Measurements from ENCODE around the gene PDE6C.
"Not testable (repeated sequence)": the region's sequence is repeated elsewhere in the genome, so short reads cannot be mapped to it uniquely, and the experiment has no call there.

The PDE6C gene

DNA sequence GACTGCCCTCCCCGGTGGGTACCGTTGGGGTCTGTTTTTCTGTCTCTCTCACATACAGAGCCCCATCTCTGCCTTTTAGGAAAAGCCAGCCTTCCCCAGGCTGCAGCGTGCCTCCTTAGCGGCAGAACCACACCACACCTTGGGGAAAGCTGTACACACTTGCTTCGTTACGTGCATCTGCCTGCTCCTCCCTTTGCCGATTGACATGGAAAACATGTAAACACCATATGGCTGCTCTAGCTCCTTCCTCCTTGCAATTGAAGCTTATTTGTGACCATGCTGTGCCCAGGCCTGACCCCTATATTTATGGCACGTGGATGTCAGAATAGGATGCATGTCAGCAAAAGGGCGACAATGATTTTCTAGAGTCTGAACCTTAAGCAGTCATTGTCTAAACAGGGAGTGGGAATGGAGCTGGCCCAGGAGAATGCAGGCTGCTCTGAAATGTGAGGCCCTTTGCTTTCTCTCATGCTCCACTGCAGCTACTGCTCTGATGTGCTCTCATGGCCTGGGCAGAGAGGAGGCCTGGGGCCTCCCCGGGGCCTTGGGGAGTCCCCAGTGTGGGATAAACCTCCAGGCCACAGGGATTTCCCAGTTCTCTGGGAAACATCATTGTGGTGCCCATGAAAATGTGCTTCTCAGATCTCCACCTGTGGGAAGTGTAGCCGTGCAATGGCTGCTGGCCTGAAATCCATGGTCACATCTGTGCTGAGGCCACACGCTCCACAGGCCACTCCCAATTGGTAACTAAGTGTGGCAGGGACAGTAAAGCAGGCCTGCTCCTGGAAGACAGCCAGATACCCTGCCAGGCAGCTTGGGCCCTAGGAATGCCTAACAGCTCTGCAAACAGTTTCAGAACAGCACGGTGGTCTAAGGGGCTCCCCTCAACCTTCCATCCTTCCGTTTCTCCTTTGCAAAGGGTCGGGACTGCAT, 18.6 kb downstream of the PDE6C start:
- DNase-seq (ENCODE audit: low spot score), result no peak

DNA sequence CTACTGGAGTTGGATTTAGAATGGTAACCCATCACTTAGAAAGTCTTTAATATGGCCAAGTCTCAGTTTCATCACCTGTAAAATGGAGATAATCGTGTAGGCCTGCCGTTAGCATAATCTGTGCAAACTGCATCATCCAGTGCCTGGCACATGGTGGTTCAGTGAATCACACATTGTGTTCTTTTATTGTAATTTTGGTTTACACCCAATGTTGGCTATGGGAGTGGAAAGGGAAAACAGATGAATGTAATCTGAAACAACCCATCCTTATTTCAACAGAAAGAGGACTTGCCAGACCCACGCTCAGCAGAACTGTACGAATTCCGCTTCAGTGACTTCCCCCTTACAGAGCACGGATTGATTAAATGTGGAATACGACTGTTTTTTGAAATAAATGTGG, 27.5 kb downstream of the PDE6C start:
- DNase-seq (ENCODE audit: low spot score), result no peak

DNA sequence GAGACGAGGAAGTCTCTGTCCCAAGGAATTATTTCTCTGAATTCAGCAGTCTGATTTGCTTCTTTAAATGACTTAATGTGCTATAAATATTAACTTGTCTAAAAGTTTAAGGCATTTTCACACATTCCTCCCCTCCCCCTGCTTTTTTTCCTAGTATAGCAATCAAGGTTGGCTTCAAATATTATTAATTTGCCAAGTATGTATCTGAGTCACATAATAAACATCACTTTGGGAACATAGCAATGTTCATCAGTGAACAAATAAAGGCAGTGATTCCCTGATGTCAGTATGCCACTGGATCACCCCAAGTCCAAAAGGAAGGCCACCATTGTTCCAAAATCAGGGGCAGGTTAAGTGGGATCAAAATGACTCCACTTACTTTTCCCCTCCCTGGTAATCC, 40.5 kb downstream of the PDE6C start:
- DNase-seq (ENCODE audit: low spot score), result no peak

DNA sequence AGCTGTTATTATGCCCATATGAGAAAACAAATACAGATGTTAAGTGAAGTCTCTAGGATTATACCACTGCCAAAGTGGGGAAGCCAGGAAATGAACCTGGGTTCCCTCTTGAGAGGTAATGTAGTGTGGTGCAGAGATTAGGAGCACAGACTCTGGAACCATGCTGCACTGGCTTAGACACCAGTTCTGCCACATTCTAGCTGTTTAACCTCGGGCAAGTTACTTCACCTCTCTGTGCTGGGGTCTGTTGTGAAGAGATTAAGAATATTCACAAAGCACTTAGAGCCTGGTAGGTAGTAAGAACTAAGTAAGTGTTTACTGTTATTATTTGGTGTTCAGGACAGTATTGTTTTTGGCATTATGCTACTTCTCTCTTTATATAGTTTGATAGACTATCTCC, 41.9 kb downstream of the PDE6C start:
- no peak for DNase-seq (ENCODE audit: low spot score)

- DNase-seq (ENCODE audit: low spot score), result no peak
These were observed 43.8 kb downstream of the PDE6C start for GRCh38 chr10:93656155-93656554.

DNA sequence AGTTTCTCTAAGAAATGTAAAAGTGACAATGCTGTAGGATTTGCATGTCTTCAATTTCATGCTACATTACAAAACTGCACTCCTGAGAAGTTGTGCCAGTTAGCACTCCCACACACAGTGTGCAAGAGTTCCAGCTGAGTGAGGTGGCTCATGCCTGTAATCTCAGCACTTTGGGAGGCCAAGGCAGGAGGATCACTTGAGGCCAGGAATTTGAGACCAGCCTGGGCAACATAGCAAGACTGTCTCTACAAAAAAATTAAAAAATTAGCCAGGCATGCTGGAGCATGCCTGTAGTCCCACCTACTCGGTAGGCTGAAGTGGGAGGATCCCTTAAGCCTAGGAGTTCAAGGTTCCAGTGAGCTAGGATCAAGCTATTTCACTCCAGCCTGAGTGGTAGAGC, 45.4 kb downstream of the PDE6C start:
- no peak for DNase-seq (ENCODE audit: low spot score)

DNA sequence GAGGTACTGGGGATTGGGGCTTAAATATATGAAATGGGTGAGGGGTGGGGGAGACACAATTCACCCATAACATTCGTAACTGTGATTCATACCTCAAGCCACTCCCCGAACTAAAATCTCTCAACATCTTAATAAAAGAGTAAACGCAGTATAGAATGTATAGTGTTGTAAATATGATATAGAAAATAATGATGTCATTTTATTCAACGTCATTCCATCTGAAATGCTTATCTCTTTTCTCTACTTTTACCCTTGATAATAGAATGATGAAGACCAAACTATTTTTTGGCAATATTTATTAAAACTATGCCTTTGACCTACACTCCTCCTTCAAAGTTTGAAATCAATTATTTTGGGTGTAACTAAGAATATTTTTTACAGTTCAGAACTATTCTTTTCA, 53.7 kb downstream of the PDE6C start:
- DNase-seq (ENCODE audit: low spot score), result no peak

DNA sequence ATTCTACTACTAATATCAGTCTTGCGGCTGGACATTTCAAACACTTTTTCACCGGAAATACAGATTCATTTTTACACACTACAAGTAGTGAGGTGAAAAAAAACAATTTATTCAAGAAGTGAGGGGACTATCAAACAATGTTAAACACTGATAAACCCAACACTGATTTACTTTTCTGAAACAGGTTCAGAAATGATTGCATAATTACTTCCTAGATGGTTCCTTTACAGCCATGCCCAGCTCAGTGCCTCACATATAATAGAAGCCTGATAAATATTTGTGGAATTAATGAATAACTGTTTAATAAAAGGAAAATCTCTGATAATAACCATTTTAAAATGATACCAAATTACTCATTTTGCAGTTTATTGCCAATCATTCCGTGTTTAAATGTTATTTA, 55.5 kb downstream of the PDE6C start:
- DNase-seq (ENCODE audit: low spot score), result no peak

DNA sequence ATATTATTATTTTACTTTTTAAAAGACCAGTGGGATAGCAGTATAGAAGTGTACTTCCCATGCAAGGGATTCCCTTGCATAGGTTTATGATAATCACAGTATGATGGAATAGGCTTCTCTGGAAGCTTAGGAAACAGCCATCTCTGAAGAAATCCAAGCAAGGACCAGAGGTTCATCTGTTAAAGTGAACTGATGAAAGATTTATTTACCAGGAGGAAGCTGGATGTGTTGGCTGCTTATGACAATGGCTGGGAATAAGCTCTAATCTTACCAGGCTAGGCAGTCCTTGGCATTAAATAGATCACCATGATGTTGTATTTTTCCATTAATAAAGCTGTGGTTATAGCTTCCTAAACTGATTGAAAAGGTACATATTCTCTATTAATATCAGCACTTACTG, 58.0 kb downstream of the PDE6C start:
- DNase-seq (ENCODE audit: low spot score), result no peak

GRCh38 chr10:93671042-93671441, 58.7 kb downstream of the PDE6C start:
- DNase-seq (ENCODE audit: low spot score), result no peak

DNA sequence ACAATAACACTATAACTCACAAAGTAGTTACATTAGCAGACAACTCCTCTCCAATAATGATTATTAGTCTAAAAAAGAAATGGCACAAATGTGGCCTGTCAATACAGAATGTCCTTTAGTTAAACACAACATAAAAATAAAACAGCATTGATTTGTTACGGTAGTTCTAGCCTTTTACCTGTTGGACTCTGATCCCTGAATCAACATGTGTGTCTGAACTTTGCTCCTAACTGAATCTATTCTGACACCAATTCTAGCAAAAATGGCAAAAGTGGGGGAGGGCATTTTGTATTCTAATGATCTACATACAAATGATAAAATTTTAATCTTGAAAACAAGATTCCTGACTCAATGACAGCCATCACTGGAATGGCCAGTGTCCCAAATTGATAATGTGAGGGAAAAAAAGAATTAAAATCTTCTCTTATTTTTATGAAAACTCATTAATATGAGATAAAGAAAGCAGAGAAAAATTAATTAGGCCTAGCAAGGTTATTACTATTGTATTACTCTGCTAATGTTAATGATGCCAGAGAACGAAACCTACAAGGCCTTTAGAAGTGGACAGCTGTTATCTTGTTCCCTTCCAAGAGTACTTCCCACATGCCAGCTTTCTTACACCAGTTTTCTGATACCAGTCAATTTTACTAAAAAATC, 59.8 kb downstream of the PDE6C start:
- DNase-seq (ENCODE audit: low spot score), result no peak

DNA sequence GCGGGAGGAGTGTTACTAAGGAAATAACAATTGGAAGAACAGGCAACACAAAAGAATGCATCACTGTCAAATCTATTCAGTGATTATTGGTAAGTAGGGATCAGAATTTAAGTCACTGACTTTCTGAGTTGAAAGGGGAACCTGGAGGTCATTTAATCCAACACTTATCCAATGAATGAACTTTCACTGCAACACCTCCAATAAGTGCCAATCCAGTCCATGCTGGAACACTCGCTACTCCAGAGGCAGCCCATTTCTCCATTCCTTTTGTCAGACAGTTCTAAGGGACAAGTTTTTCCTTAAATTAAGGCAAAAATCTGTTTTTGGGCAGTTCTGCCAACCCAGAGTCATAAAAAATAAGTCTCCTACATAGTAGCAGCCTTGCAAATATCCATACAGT, 60.6 kb downstream of the PDE6C start:
- DNase-seq (ENCODE audit: low spot score), result no peak

- no peak for DNase-seq (ENCODE audit: low spot score)
These were observed 61.5 kb downstream of the PDE6C start for GRCh38 chr10:93673791-93674190.

DNA sequence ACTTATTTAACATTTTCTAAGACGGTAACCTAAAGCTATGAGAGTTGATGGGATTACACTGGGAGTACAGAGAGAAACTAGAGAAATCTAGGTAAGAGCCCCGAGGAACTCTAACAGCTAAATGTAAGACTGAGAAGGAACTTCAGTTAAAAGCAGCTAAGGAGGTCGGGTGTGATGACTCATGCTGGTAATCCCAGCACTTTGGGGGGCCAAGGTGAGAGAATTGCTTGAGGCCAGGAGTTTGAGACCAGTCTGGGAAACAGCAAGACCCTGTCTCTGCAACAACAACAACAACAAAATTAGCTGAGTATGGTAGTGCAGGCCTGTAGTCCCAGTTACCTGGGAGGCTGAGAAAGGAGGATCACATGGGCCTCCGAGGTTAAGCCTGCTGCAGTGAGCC, 66.0 kb downstream of the PDE6C start:
- no peak for DNase-seq (ENCODE audit: low spot score)

DNA sequence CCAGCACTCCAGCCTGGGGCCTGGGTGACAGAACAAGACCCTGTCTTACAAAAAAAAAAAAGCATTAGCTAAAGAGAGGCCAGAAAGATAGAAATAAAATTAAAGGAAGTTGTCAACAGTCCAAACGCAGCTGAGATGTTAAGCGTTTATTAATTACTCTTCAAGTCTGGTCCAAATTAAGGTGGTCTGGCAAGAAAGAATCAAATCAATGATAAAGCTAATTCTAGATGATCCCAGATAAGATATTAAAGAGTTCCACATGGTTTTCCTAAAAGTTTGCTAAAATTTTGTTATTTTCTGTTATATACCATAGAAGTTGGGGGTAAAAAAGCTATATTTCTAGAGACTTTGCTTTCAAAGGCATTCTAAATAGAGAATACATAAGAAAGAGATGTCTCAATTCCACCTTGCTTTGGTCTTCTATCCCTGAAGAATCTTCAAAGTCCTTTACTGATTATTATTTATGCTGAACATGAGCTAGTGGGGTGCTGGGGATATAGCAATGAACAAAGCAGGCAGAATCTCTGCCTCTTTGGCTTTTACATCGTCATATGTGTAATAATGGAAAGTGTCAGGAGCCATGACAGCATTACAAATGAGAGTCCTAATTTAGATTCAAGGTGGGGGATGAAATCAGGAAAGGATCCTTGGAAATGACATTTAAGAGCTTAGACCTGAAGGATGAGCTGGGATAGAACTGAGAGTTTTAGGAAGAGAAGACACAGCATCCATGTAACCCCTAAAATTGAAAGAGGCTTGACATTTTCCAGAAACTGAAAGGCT, 66.7 kb downstream of the PDE6C start:
- no peak for DNase-seq (ENCODE audit: low spot score)

DNA sequence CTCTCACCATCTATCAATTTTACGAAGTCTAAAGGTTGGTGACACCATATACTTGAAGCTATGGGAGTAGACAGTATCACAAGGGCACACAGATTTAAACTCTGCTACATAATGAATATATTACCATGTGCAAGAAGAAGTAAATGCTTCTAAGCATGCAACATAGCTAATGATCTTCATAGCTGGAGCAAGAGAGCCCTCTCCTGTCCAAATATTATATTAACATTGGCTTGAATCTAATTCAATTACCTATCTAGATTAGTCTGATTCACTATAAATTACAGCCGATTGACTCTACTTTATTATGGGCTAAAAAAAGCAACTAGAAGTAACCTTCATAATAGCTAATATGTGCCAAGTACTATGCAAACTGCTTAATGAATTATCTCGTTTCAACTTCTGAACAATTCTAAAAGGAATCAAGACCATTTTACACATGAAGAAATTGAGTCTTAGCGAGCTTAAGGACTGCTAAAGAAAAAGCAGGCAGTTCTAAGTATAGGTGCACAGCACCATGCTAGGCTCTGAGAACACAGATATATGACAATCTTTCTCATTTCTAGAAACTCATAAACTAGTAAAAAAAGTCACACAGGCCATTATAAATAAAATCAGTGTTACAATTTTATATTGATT, 68.2 kb downstream of the PDE6C start:
- peak; percentile 17 for DNase-seq (ENCODE audit: low spot score)

- DNase-seq (ENCODE audit: low spot score), result no peak
These were observed 75.4 kb downstream of the PDE6C start for GRCh38 chr10:93687737-93688136.

DNA sequence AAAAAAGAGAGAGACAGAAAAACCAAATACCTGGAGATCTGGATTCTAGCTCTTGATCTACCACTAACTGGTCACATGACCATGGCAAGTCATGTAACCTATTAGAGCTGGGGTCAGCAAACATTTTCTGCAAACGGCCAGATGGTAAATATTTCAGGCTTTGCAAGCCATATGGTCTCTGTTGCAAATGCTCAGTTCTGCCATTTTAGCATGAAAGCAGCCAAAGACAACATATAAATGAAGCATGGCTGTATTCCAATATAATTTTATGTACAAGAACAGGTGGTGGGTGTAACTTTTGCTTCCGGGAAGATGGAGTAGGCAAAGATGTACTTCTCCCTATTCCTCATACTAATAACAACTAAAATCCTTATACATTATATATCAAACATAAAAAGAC, 83.4 kb downstream of the PDE6C start:
- no peak for DNase-seq (ENCODE audit: low spot score)

GRCh38 chr10:93696582-93696981, 84.2 kb downstream of the PDE6C start:
- DNase-seq (ENCODE audit: low spot score), result not testable (repeated sequence)

DNA sequence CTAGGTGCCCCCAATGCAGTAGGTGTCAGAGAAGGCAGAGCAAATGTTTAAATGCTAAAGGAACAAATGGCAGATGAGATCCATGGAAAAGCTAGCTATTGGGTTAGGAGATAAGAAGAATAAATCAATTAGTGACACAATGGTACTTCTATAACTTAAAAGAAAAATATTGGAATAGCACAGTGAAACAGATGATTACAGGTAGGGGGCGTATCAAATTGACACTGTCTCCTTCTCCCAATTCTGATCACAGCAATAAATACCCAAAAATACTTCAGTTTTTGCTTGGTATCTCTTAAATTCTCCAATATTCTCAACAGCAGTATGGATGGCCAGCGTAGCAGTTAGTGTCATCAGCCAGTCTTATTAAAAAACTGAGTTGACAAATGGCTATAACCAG, 84.9 kb downstream of the PDE6C start:
- DNase-seq (ENCODE audit: low spot score), result no peak

GRCh38 chr10:93701866-93702209, 89.5 kb downstream of the PDE6C start:
- DNase-seq (ENCODE audit: low spot score), result peak; percentile 8

DNA sequence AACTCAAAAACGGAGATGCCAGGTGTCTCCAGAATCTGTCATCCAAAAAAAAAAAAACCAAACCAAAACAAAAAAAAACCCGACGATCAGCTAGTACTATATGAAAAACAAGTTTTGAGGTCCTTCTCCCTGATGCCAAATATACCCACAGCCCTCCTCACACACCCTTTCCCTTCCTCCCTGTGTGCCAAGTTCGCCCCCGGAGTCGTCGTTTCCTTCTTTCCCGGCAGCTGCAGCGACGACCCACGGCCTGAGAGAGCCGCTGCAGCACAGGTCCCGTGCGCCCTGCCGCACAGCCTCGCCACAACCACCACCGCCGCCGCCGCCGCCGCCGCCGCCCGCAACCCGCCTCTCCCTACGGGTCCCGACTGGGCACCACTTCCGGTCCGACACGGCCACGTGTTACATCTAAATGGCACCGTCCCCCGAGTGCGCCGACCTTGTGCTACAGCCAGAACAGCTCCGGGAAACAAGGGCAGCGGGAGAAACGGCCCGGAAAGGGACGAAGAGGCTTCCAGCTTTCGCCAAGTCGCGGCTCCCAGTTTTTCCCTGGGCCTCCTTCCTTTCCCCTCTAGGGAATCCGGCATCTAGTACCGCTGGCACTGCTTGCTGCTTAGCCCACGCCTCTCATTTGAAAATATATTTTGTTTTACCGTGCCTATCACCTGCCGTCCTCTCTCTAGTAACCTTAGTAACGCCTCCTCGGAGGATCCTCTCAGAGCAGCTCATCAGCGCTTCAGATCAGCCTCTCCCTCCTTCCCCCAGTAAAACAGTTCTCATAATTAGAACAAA, 90.1 kb downstream of the PDE6C start, which contains the start of gene FRA10AC1:
Gene FRA10AC1 (minus strand): TSS at position 383 of the 792 bp plus-strand sequence. CDS start 2,486 bp downstream, outside the sequence.
- peak; percentile 80 for DNase-seq (ENCODE audit: low spot score)

Measured in germinal center (tissue), 1 donor.